ENCODE data around the gene CDKN1A. TPM values are rescaled to one million over a fixed set of nuclear protein-coding genes. Genes with fewer than 3 reads are reported as not detected.

CDKN1A gene
- total RNA-seq, 4 donors from 2014 or later, result 143 to 200 (median 181) TPM

- intact Hi-C loops (cut with DNase I; ENCODE audit: low total_unique reads), result no loop called here
- H3K4me3 ChIP-seq (ENCODE audit: low read depth, poor library complexity, severe bottlenecking), result no peak overlapping the region
- DNase-seq (ENCODE audit: low spot score in 2 of 2), result no peak
- WGBS, 2 donors, result 80 to 83% methylated on average over 16 of the region's 16 CpGs
- TF ChIP-seq CTCF (IDR thresholded peaks at IDR 0.05) (no peak), POLR2A (IDR thresholded peaks at IDR 0.05) (no peak)
These were observed 44.0 kb upstream of the CDKN1A start for GRCh38 chr6:36634317-36635108.

DNA sequence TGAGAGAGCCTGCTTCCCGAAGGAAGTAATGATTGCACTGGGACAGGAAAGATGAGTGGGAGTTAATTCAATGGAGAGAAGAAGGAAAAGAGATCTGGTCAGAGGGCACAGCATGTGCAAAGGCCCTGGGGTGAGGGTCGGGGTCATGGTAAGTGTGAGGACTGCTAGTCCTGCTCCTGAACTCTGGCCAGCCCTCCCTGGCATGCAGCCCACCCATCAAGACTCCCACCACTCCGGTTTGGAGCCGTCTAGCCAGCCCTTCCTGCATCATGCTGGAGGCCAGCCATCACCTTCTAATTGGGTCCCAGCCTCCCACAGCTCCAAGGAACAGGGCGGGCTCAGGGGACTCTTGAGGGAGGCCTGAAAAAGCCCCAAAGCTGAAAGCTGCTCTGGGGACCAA is 42.2 kb upstream of the CDKN1A start:
- intact Hi-C loops (cut with DNase I; ENCODE audit: low total_unique reads), result no loop called here
- WGBS, 2 donors, result 61 to 68% methylated on average over 5 of the region's 5 CpGs
- TF ChIP-seq CTCF (IDR thresholded peaks at IDR 0.05), result no peak
- no peak for TF ChIP-seq POLR2A (IDR thresholded peaks at IDR 0.05)
- DNase-seq (ENCODE audit: low spot score in 2 of 2), result no peak
- H3K4me3 ChIP-seq (ENCODE audit: low read depth, poor library complexity, severe bottlenecking), result no peak overlapping the region

- 85 to 86% methylated on average over 12 of the region's 12 CpGs for WGBS, 2 donors
- intact Hi-C loops (cut with DNase I; ENCODE audit: low total_unique reads), result no loop called here
- no peak overlapping the region for H3K4me3 ChIP-seq (ENCODE audit: low read depth, poor library complexity, severe bottlenecking)
- DNase-seq (ENCODE audit: low spot score in 2 of 2), result no peak
- no peak for TF ChIP-seq CTCF (IDR thresholded peaks at IDR 0.05)
- no peak for TF ChIP-seq POLR2A (IDR thresholded peaks at IDR 0.05)
These were observed 41.7 kb upstream of the CDKN1A start for GRCh38 chr6:36636687-36637418.

DNA sequence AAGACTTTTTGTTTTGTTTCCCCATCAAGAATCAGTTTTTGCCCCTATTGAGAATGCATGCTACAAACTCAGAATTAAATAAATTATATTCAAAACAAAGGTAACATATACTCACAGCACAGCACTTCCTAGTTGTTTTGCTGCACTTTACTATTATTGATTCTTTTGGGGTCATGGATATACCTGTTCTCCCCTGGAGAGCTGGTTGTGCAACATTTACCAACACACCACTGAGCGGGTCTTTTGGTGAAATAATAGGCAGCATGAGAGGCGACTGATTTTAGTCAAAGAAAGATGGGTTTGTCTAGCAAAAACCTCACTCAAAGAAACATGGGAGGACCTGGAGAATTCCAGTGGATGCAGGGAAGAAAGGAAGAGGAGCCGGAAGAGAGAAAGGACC is 39.9 kb upstream of the CDKN1A start:
- intact Hi-C loops (cut with DNase I; ENCODE audit: low total_unique reads), result no loop called here
- DNase-seq (ENCODE audit: low spot score in 2 of 2), result no peak
- whole genome bisulfite sequencing, 2 donors, result 93 to 97% methylated on average over 3 of the region's 3 CpGs
- no peak for TF ChIP-seq CTCF (IDR thresholded peaks at IDR 0.05)
- no peak overlapping the region for H3K4me3 ChIP-seq (ENCODE audit: low read depth, poor library complexity, severe bottlenecking)

DNA sequence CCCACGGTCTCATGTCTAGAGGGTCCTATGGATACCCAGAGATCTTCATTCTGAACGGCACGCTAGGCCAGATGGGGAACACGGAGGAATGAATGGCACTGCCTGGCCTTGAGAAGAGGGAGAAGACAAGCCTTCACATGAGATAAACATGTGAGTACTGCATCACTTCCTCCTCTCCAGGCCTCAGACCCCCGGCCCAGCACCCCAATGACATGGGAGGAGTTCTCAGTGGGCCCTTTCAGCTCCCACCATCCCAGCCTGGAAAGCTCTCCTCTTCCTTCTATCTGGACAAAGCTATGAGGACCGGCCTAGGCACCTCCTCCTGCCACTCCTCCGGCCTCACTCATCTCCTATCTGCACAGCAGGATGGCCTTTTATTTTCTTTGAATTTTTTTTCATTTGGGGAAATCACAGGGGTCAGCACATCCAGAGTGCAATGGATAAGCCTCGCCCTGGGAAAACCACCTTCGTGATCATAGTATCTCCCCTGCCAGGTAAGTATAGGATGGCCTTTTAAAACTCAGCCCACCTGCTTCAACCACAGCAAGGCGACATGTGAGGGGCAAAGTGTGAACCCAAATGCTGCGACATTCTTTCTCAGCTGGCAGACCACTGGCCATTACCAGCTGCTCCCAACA is 39.2 kb upstream of the CDKN1A start:
- H3K4me3 ChIP-seq (ENCODE audit: low read depth, poor library complexity, severe bottlenecking), result no peak overlapping the region
- TF ChIP-seq POLR2A (IDR thresholded peaks at IDR 0.05), result no peak
- TF ChIP-seq CTCF (IDR thresholded peaks at IDR 0.05), result no peak
- 91 to 94% methylated on average over 11 of the region's 11 CpGs for WGBS, 2 donors
- DNase-seq (ENCODE audit: low spot score in 2 of 2), result no peak
- intact Hi-C loops (cut with DNase I; ENCODE audit: low total_unique reads), result no loop called here

Data from lower leg skin (tissue), 4 donors.